ENCODE data around the gene HLA-B. TPM values are rescaled to one million over a fixed set of nuclear protein-coding genes. Genes with fewer than 3 reads are reported as not detected.

The HLA-B gene
- total RNA-seq, 3 donors from 2014 or later: 1,294 to 6,470 (median 3,045) TPM

DNA sequence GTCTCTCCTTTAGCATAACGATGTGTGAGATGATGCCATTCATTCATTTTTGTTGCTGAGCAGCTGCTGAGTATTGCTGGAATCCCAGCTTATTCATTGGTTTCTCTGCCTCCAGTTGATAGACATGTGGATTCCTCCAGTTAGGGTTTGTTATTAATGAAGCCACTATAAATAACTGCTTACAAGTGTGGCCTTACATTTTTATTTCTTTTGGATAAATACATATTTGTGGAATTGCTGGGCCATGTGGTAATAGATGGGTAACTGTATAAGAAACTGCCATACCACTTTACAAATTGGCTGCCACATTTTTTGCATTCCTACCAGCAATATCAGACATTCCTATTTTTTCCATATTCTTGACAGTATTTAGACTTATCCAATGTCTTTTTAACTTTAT lies 2.6 kb upstream of the HLA-B start:
- no peaks in the 10 kb centered on the region for H3K36me3 ChIP-seq (ENCODE audit: low read depth)
- H3K9me3 ChIP-seq: no peaks in the 10 kb centered on the region
- no peak for TF ChIP-seq CTCF (IDR thresholded peaks at IDR 0.05)
- peaks cover 12% of the 10 kb centered on the region for H3K4me1 ChIP-seq (ENCODE audit: low read depth)
- intact Hi-C loops (cut with DNase I, micrococcal nuclease): loop anchor here in 1 of 2 donors (10.0 kb wide), 1 partner anchor 85 kb away; the partner anchor contains the start of gene HLA-C
- ATAC-seq (no peak), DNase-seq (no peak)
- no peak overlapping the region for H3K4me3 ChIP-seq

- TF ChIP-seq CTCF (IDR thresholded peaks at IDR 0.05): no peak
- ATAC-seq (no peak), DNase-seq (no peak)
- Histone ChIP-seq H3K4me1 (ENCODE audit: low read depth) (peaks cover 20% of the 10 kb centered on the region), H3K4me3 (no peak overlapping the region), H3K36me3 (ENCODE audit: low read depth) (no peaks in the 10 kb centered on the region), H3K9me3 (no peaks in the 10 kb centered on the region)
- intact Hi-C loops (cut with DNase I, micrococcal nuclease): loop anchor here in 1 of 2 donors (10.0 kb wide), 1 partner anchor 84 kb away; the partner anchor contains the start of gene HLA-C
Observed at GRCh38 chr6:31358302-31358701, 1.3 kb upstream of the HLA-B start.

DNA sequence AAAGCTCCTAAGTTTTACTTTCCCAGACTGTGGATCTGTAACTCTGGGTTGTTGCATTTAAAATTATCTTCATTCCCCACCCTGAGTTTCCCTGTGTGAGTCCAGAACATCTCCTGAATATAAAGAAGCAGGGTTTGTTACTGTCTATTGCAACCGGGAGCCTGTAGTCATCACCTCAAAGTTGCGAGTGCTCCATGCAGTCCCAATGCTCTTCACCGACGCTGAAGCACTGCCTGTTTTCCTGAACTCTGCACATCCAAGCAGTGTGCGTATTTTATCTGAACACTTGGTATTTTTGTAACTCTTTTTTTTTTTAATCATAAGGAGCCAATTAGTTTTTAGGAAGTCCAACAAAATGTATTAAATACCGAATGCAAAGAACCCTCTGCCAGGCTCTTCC lies 907 bp upstream of the HLA-B start:
- DNase-seq (no peak), ATAC-seq (no peak)
- peak overlapping the region; percentile 99 for H3K4me3 ChIP-seq
- H3K9me3 ChIP-seq: no peaks in the 10 kb centered on the region
- intact Hi-C loops (cut with DNase I, micrococcal nuclease): loop anchor here in 1 of 2 donors (10.0 kb wide), 1 partner anchor 83 kb away; the partner anchor contains the start of gene HLA-C
- no peak for TF ChIP-seq CTCF (IDR thresholded peaks at IDR 0.05)
- no peaks in the 10 kb centered on the region for H3K36me3 ChIP-seq (ENCODE audit: low read depth)
- H3K4me1 ChIP-seq (ENCODE audit: low read depth): peaks cover 22% of the 10 kb centered on the region

DNA sequence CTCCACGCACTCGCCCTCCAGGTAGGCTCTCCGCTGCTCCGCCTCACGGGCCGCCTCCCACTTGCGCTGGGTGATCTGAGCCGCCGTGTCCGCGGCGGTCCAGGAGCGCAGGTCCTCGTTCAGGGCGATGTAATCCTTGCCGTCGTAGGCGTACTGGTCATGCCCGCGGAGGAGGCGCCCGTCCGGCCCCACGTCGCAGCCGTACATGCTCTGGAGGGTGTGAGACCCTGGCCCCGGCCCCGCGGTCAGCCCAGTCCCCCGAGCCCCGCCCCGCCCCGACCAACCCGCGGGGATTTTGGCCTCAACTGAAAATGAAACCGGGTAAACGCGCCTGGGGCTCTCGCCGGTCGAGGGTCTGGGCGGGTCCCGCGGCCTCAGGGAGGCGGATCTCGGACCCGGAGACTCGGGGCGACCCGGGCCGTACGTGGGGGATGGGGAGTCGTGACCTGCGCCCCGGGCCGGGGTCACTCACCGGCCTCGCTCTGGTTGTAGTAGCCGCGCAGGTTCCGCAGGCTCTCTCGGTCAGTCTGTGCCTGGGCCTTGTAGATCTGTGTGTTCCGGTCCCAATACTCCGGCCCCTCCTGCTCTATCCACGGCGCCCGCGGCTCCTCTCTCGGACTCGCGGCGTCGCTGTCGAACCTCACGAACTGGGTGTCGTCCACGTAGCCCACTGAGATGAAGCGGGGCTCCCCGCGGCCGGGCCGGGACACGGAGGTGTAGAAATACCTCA lies 598 bp downstream of the HLA-B start:
- TF ChIP-seq CTCF (IDR thresholded peaks at IDR 0.05): no peak
- H3K4me3 ChIP-seq: peak overlapping the region; percentile 99
- H3K9me3 ChIP-seq: no peaks in the 10 kb centered on the region
- peak; percentile 43 for ATAC-seq
- peak; percentile 60 to 76 (median 74) for DNase-seq
- H3K36me3 ChIP-seq (ENCODE audit: low read depth): no peaks in the 10 kb centered on the region
- intact Hi-C loops (cut with DNase I, micrococcal nuclease): loop anchor here in 1 of 2 donors (10.0 kb wide), 1 partner anchor 82 kb away; the partner anchor contains the start of gene HLA-C
- H3K4me1 ChIP-seq (ENCODE audit: low read depth): peaks cover 24% of the 10 kb centered on the region

- Histone ChIP-seq H3K9me3 (no peaks in the 10 kb centered on the region), H3K4me1 (ENCODE audit: low read depth) (peaks cover 24% of the 10 kb centered on the region), H3K4me3 (no peak overlapping the region), H3K36me3 (ENCODE audit: low read depth) (no peaks in the 10 kb centered on the region)
- no peak for TF ChIP-seq CTCF (IDR thresholded peaks at IDR 0.05)
- DNase-seq (no peak), ATAC-seq (no peak)
- intact Hi-C loops (cut with DNase I, micrococcal nuclease): loop anchor here in 1 of 2 donors (10.0 kb wide), 1 partner anchor 81 kb away; the partner anchor contains the start of gene HLA-C
Observed at GRCh38 chr6:31355583-31355948, 1.4 kb downstream of the HLA-B start.

Data from mucosa of descending colon (tissue), 3 donors.